HG03558 (cell line): ENCODE measurements around the gene OR5B17.
"Not testable (repeated sequence)": the region's sequence is repeated elsewhere in the genome, so short reads cannot be mapped to it uniquely, and the experiment has no call there.

Experiments used
- ATAC-seq: cut with Tn5 transposase; IDR thresholded peaks from one replicate; pipeline ENCODE4 v1.9.1; 2021; ENCODE audit warnings: moderate number of reproducible peaks; ENCODE audit not compliant: unreplicated experiment; ENCODE audit errors: extremely low read depth

The OR5B17 gene

GRCh38 chr11:58358969-58359368 is at the start of gene OR5B17:
Gene OR5B17 (minus strand): TSS chr11:58359069. CDS start chr11:58359069, 0 bp downstream.
- ATAC-seq: no peak

DNA sequence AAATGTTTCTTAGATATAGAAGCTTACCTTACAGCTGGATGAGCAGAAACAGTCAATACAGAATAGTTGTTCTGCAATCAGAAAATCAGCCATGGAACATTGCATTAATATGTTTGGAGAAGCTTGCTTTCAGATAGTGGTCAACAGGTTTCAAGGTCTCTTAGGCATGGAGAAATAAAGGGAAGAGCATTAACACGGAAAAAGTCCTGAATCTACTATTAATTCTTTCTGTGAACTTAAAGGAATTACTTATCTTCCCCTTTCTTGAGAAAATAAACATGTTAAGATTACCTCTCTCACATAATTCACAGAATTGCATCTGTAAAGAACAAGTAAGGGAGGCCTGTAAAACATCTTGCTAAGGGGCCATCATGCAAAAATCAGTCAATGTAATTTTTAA is 47.9 kb upstream of the OR5B17 start, which contains the start of gene OR5B3:
Gene OR5B3 (minus strand): TSS at position 101 of the 400 bp plus-strand sequence. CDS start 3,465 bp downstream, outside the sequence.
- no peak for ATAC-seq

DNA sequence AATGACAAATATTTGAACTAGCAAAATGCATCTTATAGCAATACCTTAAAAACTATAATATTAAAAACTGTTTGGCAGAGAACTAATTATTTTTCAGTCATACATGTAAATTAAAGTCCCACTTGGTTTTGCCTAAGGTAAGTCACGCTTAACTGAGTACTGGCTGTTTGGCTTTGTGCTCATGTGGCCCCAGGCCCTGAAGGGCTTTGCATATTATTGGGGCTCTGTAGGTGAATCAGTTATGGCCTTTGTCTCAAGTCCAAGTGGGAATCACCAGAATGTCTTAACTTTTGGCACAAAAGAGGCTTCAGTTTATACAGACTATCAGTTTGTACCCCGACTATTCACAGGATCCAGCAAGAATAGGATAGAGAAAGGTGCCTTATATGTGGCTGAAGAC is 40.8 kb upstream of the OR5B17 start:
- ATAC-seq: not testable (repeated sequence)

- no peak for ATAC-seq
Observed at GRCh38 chr11:58395581-58395980, 36.7 kb upstream of the OR5B17 start.

- no peak for ATAC-seq
Observed at GRCh38 chr11:58394195-58394594, 35.3 kb upstream of the OR5B17 start.

DNA sequence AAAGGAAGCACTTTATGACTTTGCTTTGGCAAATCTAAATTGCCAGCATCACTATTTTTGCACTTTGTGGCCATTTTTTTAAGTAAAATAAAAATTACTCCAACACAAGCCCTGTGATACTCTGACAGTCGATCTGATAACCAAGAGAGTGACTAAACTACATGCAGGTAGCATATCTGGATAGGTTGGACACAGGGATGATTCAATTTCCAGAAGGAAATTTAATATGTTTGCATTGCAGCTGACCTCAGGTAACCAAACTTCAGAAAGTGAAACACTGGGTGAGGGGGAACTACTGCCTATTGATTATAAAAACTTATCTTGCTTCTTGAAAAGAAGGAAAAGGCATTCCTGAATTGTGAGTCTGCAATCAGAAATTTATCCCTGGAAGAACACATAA is 33.9 kb upstream of the OR5B17 start:
- no peak for ATAC-seq

GRCh38 chr11:58391879-58392278 is 33.0 kb upstream of the OR5B17 start:
- no peak for ATAC-seq

DNA sequence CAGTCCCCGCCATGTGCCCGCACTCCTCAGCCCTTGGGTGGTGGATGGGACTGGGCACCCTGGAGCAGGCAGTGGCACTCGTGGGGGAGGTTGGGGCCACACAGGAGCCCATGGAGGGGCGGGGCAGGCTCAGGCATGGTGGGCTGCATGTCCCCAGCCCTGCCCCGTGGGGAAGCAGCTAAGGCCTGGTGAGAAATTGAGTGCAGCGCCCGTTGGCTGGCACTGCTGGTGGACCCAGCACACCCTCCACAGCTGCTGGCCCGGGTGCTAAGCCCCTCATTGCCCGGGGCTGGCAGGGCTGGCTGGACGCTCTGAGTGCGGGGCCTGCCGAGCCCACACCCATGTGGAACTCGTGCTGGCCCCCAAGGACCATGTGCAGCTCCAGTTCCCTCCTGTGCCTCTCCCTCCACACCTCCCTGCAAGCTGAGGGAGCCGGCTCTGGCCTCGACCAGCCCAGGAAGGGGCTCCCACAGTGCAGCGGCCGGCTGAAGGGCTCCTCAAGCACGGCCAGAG is 31.7 kb upstream of the OR5B17 start:
- no peak for ATAC-seq

- no peak for ATAC-seq
Observed at GRCh38 chr11:58354727-58355126, 4.1 kb downstream of the OR5B17 start.

GRCh38 chr11:58345204-58345603 is 13.7 kb downstream of the OR5B17 start:
- ATAC-seq: no peak

DNA sequence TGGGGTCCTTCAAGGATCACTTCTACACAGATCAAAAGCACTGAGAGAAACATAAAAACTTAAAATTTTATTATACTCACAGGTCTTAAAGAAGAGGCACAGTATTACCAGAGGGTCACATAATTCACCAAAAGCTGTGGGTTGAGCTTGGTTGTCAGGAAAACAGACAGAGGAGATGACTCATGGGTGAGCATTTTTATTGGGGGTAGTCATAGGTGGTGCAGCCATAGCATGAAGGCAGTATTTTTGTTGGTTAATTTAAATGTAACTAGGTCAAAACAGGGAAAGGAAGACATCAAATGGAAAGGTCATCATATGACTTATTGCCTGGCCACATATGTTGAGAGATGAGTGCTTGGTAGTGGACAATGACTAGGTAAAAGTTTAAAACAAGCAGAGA is 24.2 kb downstream of the OR5B17 start:
- ATAC-seq: no peak

GRCh38 chr11:58330861-58331260 is 28.0 kb downstream of the OR5B17 start:
- ATAC-seq: no peak

- no peak for ATAC-seq
Observed at GRCh38 chr11:58318532-58318931, 40.3 kb downstream of the OR5B17 start.

GRCh38 chr11:58316142-58316541 is 42.7 kb downstream of the OR5B17 start:
- no peak for ATAC-seq
